GM19099 (cell line): ENCODE results near the gene PRRX2.

Experiments
- POLR2A ChIP-seq: IDR thresholded peaks from 3 replicates; pipeline ENCODE4 v1.6.1; 2011; ENCODE audit warnings: low read depth; ENCODE audit not compliant: insufficient read length; ENCODE audit errors: extremely low read depth

Gene PRRX2

GRCh38 chr9:129664746-129665388 is 580 bp upstream of the PRRX2 start:
- TF ChIP-seq POLR2A = no peak

- TF ChIP-seq POLR2A = no peak
Measured at GRCh38 chr9:129665814-129666520, 520 bp downstream of the PRRX2 start.

GRCh38 chr9:129666575-129666974 is 1.1 kb downstream of the PRRX2 start:
- no peak for TF ChIP-seq POLR2A

- no peak for TF ChIP-seq POLR2A
Measured at GRCh38 chr9:129667378-129667777, 1.9 kb downstream of the PRRX2 start.

GRCh38 chr9:129667850-129668249 is 2.4 kb downstream of the PRRX2 start:
- no peak for TF ChIP-seq POLR2A

GRCh38 chr9:129669141-129669718 is 3.8 kb downstream of the PRRX2 start:
- TF ChIP-seq POLR2A = no peak

- no peak for TF ChIP-seq POLR2A
Measured at GRCh38 chr9:129669946-129670345, 4.5 kb downstream of the PRRX2 start.

- TF ChIP-seq POLR2A = no peak
Measured at GRCh38 chr9:129671065-129671464, 5.6 kb downstream of the PRRX2 start.

- TF ChIP-seq POLR2A = no peak
Measured at GRCh38 chr9:129671519-129671918, 6.1 kb downstream of the PRRX2 start.

- TF ChIP-seq POLR2A = no peak
Measured at GRCh38 chr9:129672702-129673101, 7.3 kb downstream of the PRRX2 start.

GRCh38 chr9:129673602-129674001 is 8.2 kb downstream of the PRRX2 start:
- no peak for TF ChIP-seq POLR2A

GRCh38 chr9:129674229-129674628 is 8.8 kb downstream of the PRRX2 start:
- TF ChIP-seq POLR2A = no peak

- TF ChIP-seq POLR2A = no peak
Measured at GRCh38 chr9:129675620-129676019, 10.2 kb downstream of the PRRX2 start.

GRCh38 chr9:129676287-129676686 is 10.8 kb downstream of the PRRX2 start:
- TF ChIP-seq POLR2A = no peak

- no peak for TF ChIP-seq POLR2A
Measured at GRCh38 chr9:129676975-129677374, 11.5 kb downstream of the PRRX2 start.

GRCh38 chr9:129677456-129677855 is 12.0 kb downstream of the PRRX2 start:
- no peak for TF ChIP-seq POLR2A
